PC-9 (cell line): ENCODE data around the gene SLC1A3.

Experiments used
- CTCF ChIP-seq: fragments of 200-600 bp; sonication (generic); conservative IDR thresholded peaks from 2 replicates; pipeline ENCODE4 v1.6.1; 2017; ENCODE audit warnings: mixed run types, antibody characterized with exemption, mild to moderate bottlenecking, moderate library complexity
- EZH2 ChIP-seq: fragments of 200-600 bp; sonication (generic); IDR thresholded peaks from 2 replicates; pipeline ENCODE4 v1.8.0; 2017; ENCODE audit warnings: antibody characterized with exemption, low read depth

GRCh38 chr5:36607838-36608783 is 1.7 kb downstream of the SLC1A3 start:
- TF ChIP-seq CTCF = no peak
- TF ChIP-seq EZH2 = no peak
